Astrocyte (in vitro differentiated cells and primary cell): ENCODE data around the gene TMEM156.

Experiments
- CTCF ChIP-seq: IDR thresholded peaks from 2 replicates; pipeline ENCODE4 v1.5.1; 2011; ENCODE audit warnings: low read depth, mild to moderate bottlenecking, inconsistent platforms, low read length, moderate library complexity; ENCODE audit not compliant: insufficient read depth
- EZH2 ChIP-seq: IDR thresholded peaks from 2 replicates; pipeline ENCODE4 v1.6.1; 2012; ENCODE audit warnings: mild to moderate bottlenecking, low read length, inconsistent platforms; ENCODE audit not compliant: insufficient read depth

- TF ChIP-seq CTCF = no peak
- TF ChIP-seq EZH2 = no peak
These were observed 108.5 kb downstream of the TMEM156 start for GRCh38 chr4:38923746-38924145.
